HG02840 (cell line): ENCODE measurements around the gene PTPN7.
"Not testable (repeated sequence)": the region's sequence is repeated elsewhere in the genome, so short reads cannot be mapped to it uniquely, and the experiment has no call there.

Experiments
- ATAC-seq: cut with Tn5 transposase; IDR thresholded peaks from one replicate; pipeline ENCODE4 v1.9.1; 2021; ENCODE audit warnings: mild to moderate bottlenecking, moderate library complexity, moderate number of reproducible peaks; ENCODE audit not compliant: unreplicated experiment, low FRiP score

Gene PTPN7

GRCh38 chr1:202154148-202154765 lies 6.1 kb downstream of the PTPN7 start:
- ATAC-seq: no peak

- ATAC-seq: no peak
Observed at GRCh38 chr1:202153284-202153683, 7.1 kb downstream of the PTPN7 start.

- no peak for ATAC-seq
Observed at GRCh38 chr1:202152399-202152798, 8.0 kb downstream of the PTPN7 start.

- ATAC-seq: no peak
Observed at GRCh38 chr1:202151045-202151444, 9.4 kb downstream of the PTPN7 start.

GRCh38 chr1:202150602-202151001 lies 9.8 kb downstream of the PTPN7 start:
- ATAC-seq: no peak

GRCh38 chr1:202150187-202150586 lies 10.2 kb downstream of the PTPN7 start:
- no peak for ATAC-seq

GRCh38 chr1:202149566-202149965 lies 10.8 kb downstream of the PTPN7 start:
- ATAC-seq: no peak

- ATAC-seq: no peak
Observed at GRCh38 chr1:202148391-202148790, 12.0 kb downstream of the PTPN7 start.

GRCh38 chr1:202146993-202147392 lies 13.4 kb downstream of the PTPN7 start:
- no peak for ATAC-seq

GRCh38 chr1:202146279-202146678 lies 14.1 kb downstream of the PTPN7 start:
- no peak for ATAC-seq

- ATAC-seq: not testable (repeated sequence)
Observed at GRCh38 chr1:202145744-202146140, 14.7 kb downstream of the PTPN7 start.

GRCh38 chr1:202145068-202145743 lies 15.2 kb downstream of the PTPN7 start:
- ATAC-seq: no peak

- ATAC-seq: peak; percentile 50
Observed at GRCh38 chr1:202144402-202145067, 15.9 kb downstream of the PTPN7 start, which contains the start of gene ARL8A. Gene ARL8A, minus strand, starts transcription at chr1:202144737. Its CDS starts 165 bp downstream, at chr1:202144572.

GRCh38 chr1:202143768-202144401 lies 16.5 kb downstream of the PTPN7 start:
- peak; percentile 40 for ATAC-seq

- ATAC-seq: peak; percentile 12
Observed at GRCh38 chr1:202143011-202143767, 17.2 kb downstream of the PTPN7 start.

- ATAC-seq: not testable (repeated sequence)
Observed at GRCh38 chr1:202141468-202141867, 18.9 kb downstream of the PTPN7 start.

GRCh38 chr1:202140833-202141232 lies 19.6 kb downstream of the PTPN7 start:
- ATAC-seq: no peak

- ATAC-seq: no peak
Observed at GRCh38 chr1:202135221-202135721, 25.1 kb downstream of the PTPN7 start.

- no peak for ATAC-seq
Observed at GRCh38 chr1:202134645-202135172, 25.7 kb downstream of the PTPN7 start.

GRCh38 chr1:202133989-202134388 lies 26.4 kb downstream of the PTPN7 start:
- no peak for ATAC-seq
